Gastroesophageal sphincter (tissue), 3 donors: Measurements from ENCODE around the gene PHACTR1.

Source experiments
- CTCF ChIP-seq, 4 experiments: fragments of 200-600 bp in 2 of 4; fragments of 450-650 bp in 2 of 4; sonication (generic) in 1 of 4; IDR thresholded peaks; one replicate each; pipeline ENCODE4 v1.5.1; 2017 to 2019; ENCODE audit warnings: antibody characterized with exemption in 4 of 4, mild to moderate bottlenecking in 2 of 4, moderate library complexity in 2 of 4
- EP300 ChIP-seq: sonication (generic); formaldehyde crosslinking; IDR thresholded peaks from one replicate; pipeline ENCODE4 v1.6.1; 2017; ENCODE audit warnings: antibody characterized with exemption, mild to moderate bottlenecking

- no peak for TF ChIP-seq CTCF (IDR thresholded peaks at IDR 0.05)
- TF ChIP-seq EP300 = no peak
Observed at GRCh38 chr6:13273202-13273930, 556.8 kb downstream of the PHACTR1 start.
